Myocyte (in vitro differentiated cells): ENCODE measurements around the gene FKTN. TPM values are rescaled to one million over a fixed set of nuclear protein-coding genes. Genes with fewer than 3 reads are reported as not detected.

Experiments used
- DNase-seq: peaks from one replicate; pipeline ENCODE4 v3.0.0-alpha.2; 2012; ENCODE audit warnings: low read depth
- total RNA-seq: library from RNA; depleted of rRNA; stranded (reverse); fragments of >200 nt; gene quantifications from 2 replicates; pipeline ENCODE4 v1.2.3, GENCODE V29; 2014

The FKTN gene
- total RNA-seq, 1 donor from 2014 or later = 15.7 TPM

GRCh38 chr9:105632807-105633206 lies 74.9 kb downstream of the FKTN start:
- peak; percentile 48 for DNase-seq

DNA sequence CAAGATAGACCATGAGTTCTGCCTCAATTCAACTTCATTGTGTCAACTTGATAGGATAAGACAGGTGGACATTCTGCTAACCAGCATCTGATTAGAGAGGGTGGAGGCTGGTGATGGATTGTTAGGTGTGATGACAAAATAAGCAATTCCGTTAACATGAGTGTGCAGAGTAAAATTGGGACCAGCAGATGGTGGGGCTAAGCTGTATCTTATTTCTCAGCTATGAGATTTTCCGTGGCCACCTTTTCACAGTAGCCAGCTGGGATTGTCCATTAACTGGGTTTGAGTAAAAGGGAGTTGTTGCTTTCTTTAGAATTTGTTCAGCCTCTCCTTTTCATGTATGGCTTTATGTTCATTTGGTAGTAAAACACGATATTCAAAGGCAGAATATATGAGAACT lies 75.5 kb downstream of the FKTN start:
- peak; percentile 98 for DNase-seq

- no peak for DNase-seq
These were observed 78.4 kb downstream of the FKTN start for GRCh38 chr9:105636331-105636730.

- DNase-seq = no peak
These were observed 80.0 kb downstream of the FKTN start for GRCh38 chr9:105637787-105638395.

DNA sequence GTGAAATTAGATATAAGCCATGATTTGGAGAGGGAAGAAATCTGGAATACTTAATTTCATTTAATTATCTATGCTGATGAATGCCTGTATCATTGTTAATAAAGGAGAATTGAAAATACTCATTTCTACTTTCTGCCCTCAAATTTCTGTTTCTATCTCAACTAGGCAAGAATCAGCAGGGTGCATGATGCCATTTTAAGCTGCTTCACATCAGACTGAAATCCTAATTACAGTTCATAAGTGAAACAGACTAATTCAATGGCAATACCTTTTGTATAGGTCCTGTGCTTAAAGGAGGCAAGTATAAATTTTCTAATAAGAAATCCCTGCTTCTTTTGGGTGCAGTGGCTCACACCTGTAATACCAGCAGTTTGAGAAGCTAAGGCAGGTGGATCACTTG lies 82.0 kb downstream of the FKTN start:
- DNase-seq = no peak

DNA sequence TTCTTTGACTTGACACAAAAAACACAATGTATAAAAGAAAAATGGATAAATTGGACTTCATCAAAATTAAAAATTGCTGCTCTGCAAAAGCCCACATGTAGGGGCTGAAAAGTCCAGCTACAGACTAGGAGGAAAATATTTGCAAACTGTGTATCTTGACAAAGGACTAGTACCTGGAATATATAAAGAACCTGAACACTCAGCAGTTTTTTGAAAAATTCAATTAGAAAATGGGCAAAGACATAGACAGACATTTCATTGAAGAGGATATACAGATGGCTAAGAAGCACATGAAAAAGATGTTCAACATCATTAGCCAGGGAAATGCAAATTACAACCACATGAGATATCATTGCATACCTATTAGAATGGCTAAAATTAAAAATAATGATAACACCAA lies 85.9 kb downstream of the FKTN start:
- no peak for DNase-seq

DNA sequence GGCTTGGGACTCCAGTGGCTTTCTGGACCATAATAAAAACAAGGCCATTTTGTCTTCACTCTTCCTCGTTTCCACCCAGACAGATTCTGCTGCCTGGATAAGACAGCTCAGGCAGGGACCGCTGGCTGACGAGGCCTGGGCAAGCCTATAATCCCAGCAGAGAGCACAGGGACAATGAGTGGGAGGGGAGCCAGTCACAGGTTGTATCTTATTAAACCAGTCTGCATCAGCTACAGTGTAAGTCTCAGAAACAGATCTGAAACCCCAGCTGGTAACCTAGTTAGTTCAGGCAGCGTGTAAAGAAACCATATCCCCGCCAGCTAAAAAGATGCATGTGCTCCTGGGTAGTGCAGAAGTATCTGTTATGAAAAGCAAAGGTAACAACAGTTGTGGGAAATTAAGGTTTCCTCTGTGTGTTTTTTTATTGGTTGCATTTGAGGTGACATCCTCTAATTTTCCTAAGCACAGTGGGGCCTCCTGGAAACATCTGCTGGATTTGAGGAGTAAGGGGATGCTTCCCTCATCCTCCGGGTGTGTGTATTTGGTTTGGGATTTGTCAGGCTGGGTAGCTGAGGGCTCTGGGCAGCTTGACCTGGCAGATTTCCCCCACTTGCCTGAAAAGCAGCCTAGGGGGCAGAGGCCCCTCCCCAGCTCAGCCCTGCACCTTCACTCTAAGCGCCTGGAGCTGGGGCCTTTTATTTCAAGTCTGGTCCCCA lies 89.1 kb downstream of the FKTN start:
- no peak for DNase-seq

DNA sequence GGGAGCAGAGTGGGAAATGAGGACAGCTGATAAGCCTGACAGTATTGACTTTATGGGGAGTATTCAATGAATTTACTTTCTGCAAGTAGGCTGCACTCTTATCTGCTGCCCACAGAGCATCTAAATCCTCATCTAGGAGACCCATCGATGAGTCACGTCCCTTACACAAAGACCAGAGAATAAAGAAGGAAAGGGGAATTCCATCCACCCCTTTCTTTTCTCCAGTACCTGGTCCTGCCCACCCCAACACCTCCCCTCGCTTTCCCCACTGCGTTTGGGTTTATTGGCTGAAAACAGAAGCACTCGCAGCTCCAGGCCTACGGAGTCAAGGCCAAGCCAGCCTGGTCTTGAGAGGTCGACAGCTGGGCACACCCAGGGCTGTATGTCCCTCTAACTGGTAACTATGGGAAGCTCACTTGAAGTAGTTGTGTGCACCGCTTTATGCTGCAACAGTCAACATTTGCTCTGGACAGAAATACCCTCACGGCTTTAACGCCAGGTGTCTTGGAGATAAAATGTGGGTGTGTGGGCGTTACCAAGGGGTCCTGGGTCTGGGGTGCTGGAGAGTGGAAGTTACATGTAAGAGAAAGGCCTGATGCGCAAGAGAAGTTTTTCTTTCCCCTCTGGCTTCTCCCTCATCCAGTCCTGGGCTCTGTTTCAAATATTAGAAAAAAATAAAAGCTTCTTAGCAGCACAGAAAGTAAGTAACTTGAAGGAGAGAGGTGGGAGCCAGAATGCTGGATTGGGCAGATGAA lies 89.8 kb downstream of the FKTN start:
- no peak for DNase-seq

GRCh38 chr9:105651806-105652205 lies 93.9 kb downstream of the FKTN start:
- DNase-seq = no peak

DNA sequence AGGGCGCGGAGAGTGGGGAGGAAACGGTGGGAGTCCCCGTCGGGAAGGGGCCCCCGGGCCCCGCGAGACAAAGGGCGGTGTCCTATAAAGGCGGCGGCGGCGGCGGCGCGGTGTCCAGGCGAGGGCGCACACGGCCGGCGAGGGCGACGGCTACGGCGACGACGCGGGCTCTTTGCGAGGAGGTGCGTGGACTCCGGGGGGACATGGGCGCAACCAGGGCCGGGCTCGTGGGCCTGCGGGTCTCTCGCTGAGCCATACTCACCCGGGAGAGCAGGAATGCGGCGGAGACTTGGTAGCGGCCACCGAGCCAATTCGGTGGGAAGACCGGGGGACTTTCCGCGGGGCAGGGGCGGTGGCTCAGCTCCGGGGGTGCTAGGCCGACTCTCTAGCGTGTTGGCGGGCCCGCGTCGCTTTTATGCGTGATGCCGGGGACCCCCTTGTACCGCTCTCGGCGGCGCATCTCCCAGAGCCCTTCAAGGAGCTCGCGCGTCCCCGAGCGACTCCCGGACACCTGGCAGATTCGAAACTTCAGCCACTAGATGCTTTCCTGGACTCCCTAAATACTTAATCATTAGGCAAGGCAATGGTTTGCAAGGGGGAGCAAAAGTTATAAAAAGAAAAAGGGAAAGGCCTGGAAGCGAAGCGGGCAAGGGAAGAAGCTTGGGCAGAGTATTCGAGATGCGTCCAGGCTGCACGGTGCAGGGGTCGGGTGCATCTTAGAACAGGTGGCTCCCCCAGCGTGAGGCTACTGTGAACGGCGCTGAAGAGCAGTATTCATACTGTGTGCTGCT lies 98.4 kb downstream of the FKTN start:
- peak; percentile 53 for DNase-seq

- no peak for DNase-seq
These were observed 100.4 kb downstream of the FKTN start for GRCh38 chr9:105658351-105658750.

DNA sequence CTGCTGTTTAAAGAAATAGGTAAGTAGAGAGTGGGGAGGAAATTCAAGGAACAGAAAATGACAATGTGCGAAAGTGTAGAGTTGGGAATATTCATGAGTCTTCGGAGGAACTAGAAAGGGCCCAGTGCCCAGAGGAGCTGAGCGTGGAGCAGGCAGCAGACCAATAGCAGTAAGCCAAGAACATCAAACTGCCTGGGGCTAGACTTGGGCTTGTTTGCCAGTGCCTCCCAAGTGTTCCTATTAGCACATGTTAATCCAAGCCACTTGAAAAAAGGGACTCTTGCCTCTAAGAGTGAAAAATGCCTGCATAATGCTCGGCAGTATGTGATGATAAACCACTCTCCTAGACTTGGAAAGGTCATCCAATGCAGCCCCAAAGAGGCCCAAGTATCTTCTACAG lies 103.1 kb downstream of the FKTN start:
- DNase-seq = no peak

DNA sequence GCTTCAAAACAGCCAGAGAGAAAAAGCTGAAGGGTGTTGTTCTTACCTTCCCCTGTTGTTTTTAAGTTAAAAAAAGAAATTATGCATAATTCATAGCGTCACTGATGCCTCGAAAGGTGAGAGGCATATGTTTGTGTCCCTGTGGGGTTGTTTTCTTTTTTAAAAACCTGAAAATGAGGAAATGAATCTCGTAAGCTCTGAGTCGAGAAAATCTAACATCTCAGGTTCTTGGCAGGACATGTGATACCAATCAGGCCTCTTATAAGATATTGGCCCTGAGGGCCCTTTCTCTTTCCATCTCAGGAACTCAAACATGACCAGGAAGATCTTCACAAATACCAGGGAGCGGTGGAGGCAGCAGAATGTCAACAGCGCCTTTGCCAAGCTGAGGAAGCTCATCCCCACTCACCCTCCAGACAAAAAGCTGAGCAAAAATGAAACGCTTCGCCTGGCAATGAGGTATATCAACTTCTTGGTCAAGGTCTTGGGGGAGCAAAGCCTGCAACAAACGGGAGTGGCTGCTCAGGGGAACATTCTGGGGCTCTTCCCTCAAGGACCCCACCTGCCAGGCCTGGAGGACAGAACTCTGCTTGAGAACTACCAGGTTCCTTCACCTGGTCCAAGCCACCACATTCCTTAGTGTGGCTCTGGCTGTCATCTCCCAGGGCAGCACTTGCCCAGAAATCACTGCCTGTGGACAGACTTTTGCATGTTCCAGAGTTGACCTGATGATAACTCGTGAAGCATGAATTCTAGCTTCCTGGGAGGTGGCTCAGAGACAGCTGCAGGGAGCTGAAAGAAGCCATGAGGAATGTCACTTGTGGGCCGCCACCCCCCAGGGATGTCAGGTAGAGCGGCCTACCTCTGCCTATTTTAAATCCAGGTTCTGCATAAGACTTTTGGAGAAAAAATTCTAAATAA lies 104.5 kb downstream of the FKTN start, which contains the start of gene TAL2:
TSS of gene TAL2 (plus strand) at position 274 of the 921 bp plus-strand sequence. CDS start at position 314, 40 bp downstream.
- peak; percentile 40 for DNase-seq

- DNase-seq = no peak
These were observed 106.0 kb downstream of the FKTN start for GRCh38 chr9:105663914-105664313.

DNA sequence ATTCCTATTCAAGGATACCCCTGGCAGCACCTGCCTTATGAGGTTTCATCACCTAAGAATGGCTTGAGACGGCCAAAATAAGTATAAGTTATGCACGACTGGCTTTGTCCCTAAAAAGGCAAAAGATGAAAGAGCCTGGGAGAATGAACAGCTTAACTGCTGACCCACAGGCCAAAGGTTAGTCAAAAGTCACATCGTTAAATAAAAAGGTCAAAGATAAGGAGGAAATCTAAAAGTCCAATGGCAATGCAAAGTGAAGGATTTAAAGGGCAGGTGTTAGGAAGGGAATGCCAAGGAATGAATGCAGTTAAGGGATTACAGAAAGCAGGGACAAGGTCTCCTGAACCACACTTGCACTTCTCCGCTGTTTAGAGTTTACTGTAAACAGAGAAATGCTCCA lies 109.9 kb downstream of the FKTN start:
- DNase-seq = no peak

DNA sequence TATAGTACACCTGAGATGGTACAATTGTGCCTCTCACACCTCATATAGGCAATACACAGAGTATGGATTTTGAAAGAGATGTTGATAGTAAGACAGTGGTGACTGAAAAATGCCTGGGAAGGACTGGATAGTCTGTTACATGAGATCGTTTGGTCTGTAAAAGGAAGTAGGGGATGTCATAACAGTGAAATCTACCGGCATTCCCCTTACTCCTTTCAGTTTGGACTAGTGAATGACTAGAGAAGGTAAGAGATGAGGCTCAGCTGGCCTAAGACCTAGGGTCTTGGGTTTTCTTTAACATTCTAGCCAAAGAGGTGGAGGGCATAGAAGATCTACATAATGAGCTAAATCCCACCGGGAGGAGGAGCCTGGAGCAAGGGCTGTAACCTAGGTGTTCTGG lies 112.4 kb downstream of the FKTN start:
- no peak for DNase-seq

DNA sequence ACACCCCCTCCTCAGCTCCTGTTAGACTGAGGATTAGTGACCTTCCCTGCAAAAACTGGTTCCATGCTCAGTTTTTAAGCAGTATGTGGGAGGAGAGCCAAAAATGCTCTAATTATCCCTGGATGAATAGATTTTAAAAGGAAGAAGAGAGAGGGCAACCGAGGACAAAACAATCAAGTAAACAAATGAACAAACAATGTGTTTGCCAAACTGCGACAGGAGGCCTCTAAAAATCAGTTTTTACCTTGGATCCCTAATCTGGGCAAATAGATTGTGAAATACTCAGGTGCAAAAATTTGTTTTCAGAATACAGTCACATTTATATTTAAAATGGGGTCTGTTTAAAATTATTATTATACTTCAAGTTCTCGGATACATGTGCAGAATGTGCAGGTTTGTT lies 112.8 kb downstream of the FKTN start:
- no peak for DNase-seq

DNA sequence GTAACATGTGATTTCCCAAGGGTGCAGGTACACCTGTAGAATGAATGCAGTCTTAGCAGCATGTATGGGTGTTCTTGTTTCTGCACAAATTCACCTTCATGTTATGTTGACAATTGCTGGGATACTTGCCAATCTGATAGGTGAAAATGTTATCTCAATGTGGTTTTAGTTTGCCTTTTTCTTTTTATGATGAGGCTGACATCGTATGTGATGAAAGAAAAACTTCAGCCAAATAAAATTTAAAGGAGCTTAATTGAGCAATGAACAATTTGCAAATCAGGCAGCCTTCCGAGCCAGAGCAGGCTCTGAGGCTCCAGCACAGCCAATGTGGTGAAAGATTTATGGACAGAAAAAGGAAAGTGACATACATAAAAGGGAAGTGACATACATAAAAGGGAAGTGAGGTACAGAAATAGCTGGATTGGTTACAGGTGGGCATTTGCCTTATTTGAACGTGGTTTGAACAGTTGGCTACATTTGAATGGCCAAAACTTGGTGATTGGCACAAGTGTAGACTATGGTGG lies 114.8 kb downstream of the FKTN start:
- no peak for DNase-seq

DNA sequence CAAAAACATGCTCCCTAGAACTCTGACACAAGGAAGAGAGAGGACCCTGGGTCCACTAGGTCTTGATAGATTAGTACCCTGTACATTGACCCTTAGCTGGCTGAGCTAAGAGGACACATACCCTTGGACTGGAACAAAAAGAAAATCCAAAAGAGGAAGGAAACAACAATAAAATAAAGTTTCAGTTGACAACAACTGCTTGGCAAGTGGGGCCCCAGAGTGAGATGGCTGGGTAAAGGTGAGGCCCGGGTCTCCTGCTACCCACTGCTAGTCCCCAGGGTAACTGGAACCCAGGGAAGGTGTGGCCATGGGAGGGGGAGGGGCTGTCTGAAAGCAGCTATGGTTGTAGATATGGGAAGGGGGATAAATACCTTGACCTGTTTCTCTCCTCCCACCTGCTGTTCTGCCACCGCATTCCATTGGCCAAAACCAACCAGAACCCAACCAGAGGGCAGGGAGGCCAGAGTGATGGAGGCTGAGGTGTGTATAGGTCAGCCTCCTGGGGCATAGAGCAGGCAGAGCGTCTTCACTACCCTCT lies 116.0 kb downstream of the FKTN start:
- DNase-seq = no peak

DNA sequence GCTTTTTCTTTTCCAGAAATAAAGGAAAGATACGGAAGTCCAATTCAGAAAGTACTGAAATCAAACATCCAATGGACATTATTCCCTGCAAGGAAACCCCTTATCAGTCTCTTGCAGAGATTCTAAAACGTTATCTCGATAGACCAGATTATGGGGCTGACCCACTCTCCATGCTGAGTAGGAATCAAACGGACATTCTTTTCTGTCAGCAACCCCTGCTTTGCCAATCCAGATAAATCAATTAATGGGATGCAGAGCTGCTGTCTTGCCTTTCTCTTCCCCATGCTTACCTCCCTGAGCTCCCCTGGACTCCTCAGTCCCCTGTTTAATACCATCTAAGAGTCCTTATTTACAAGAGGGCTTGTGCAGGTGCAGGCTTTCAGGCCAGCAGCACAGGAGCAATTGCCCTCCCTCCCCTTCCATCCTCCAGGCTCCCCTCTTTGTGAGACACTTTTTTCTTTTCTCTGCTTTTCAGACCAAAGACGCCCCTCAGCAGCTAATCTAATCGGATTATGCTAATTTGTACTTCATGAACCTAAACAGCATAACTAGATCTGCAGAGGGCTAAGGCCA lies 118.5 kb downstream of the FKTN start:
- DNase-seq = no peak
